ENCODE results near the gene MTERF4. TPM values are rescaled to one million over a fixed set of nuclear protein-coding genes. Genes with fewer than 3 reads are reported as not detected.

The MTERF4 gene, protein sequence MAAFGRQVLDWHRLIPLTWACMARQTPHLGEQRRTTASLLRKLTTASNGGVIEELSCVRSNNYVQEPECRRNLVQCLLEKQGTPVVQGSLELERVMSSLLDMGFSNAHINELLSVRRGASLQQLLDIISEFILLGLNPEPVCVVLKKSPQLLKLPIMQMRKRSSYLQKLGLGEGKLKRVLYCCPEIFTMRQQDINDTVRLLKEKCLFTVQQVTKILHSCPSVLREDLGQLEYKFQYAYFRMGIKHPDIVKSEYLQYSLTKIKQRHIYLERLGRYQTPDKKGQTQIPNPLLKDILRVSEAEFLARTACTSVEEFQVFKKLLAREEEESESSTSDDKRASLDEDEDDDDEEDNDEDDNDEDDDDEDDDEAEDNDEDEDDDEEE
- 10 to 100 TPM in 4 of 5 donors, 1 to 10 TPM in 1; 3.2 to 85.7 (median 40.9) TPM for total RNA-seq
- polyA plus RNA-seq, result 10 to 100 TPM; 19.4 to 28.6 (median 24.3) TPM
- long read RNA-seq, donor 1, partial matches to known transcripts, result 0 of 2 reads
- long read RNA-seq, donor 1, other reads (novel, unspliced or antisense), result 0 of 2 reads
- long read RNA-seq, donor 2, partial matches to known transcripts, result 0 of 4 reads
- long read RNA-seq, donor 2, other reads (novel, unspliced or antisense), result 0 of 4 reads
- long read RNA-seq, donor 3, transcript MTERF4-202 (4 exons, 1,637 nt), result major isoform, 5 of 7 reads
- long read RNA-seq, donor 3, partial matches to known transcripts, result 0 of 7 reads
- long read RNA-seq, donor 3, other reads (novel, unspliced or antisense), result 0 of 7 reads
- long read RNA-seq, donor 4, result 0 reads
- long read RNA-seq, donor 5, partial matches to known transcripts, result 0 of 6 reads
- long read RNA-seq, donor 5, other reads (novel, unspliced or antisense), result 0 of 6 reads
- long read RNA-seq, donor 6, result 0 reads
- long read RNA-seq, donor 7, partial matches to known transcripts, result 0 of 8 reads
- long read RNA-seq, donor 7, other reads (novel, unspliced or antisense), result 0 of 8 reads
- long read RNA-seq, donor 8, partial matches to known transcripts, result 0 of 10 reads
- long read RNA-seq, donor 8, other reads (novel, unspliced or antisense), result 0 of 10 reads
- long read RNA-seq, donor 9, partial matches to known transcripts, result 0 of 5 reads
- long read RNA-seq, donor 9, other reads (novel, unspliced or antisense), result 0 of 5 reads
- long read RNA-seq, donor 10, partial matches to known transcripts, result 0 of 3 reads
- long read RNA-seq, donor 10, other reads (novel, unspliced or antisense), result 0 of 3 reads

DNA sequence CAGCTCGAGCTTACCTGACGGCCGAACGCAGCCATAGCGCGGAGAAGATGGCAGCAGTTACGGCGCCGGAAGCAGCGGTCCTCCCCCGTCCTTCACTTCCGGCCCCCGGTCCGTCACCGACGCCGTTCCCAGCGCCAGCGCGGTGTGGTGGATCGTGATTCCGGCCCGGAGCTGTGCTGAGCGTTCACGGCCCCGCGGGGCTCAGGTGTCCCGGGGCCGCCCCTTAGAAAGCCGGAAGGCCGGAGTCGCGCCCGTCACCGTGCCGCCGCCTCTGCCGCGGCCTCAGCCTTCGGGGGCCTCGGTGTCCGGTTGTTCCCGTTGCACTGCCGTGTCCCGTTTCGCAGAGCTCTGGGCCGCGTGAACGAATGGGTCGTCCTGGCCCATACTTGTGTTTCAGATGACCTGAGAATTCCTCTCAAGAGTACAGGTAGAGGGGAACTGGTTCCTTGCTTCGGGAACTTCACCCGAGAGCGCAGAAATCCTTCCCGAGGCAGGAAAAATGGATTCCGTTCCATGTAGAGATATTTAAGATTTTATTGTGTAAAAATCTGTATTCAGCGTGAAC is at the start of gene MTERF4:
TSS of gene MTERF4 (minus strand) at position 49 of the 565 bp plus-strand sequence. CDS start at position 35, 14 bp downstream.
- Histone ChIP-seq H3K4me1 (peaks cover 8 to 56% (median 38%) of the 10 kb centered on the region in 4 donors), H3K27me3 (no peaks in the 10 kb centered on the region), H3K9me3 (no peaks in the 10 kb centered on the region), H3K36me3 (peaks cover 7 to 32% (median 25%) of the 10 kb centered on the region in 4 donors), H3K27ac (peak within 1 kb of the TSS; percentile 82 to 96 (median 90)), H3K4me3 (peak within 1 kb of the TSS; percentile 83 to 92 (median 87))
- intact Hi-C loops (cut with DNase I; ENCODE audit: low total_unique reads), result no loop called here
- TF ChIP-seq, protein P1, sequence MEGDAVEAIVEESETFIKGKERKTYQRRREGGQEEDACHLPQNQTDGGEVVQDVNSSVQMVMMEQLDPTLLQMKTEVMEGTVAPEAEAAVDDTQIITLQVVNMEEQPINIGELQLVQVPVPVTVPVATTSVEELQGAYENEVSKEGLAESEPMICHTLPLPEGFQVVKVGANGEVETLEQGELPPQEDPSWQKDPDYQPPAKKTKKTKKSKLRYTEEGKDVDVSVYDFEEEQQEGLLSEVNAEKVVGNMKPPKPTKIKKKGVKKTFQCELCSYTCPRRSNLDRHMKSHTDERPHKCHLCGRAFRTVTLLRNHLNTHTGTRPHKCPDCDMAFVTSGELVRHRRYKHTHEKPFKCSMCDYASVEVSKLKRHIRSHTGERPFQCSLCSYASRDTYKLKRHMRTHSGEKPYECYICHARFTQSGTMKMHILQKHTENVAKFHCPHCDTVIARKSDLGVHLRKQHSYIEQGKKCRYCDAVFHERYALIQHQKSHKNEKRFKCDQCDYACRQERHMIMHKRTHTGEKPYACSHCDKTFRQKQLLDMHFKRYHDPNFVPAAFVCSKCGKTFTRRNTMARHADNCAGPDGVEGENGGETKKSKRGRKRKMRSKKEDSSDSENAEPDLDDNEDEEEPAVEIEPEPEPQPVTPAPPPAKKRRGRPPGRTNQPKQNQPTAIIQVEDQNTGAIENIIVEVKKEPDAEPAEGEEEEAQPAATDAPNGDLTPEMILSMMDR (IDR thresholded peaks at IDR 0.05), result no peak
- TF ChIP-seq POLR2A (IDR thresholded peaks at IDR 0.05) (peak in 1 of 4 donors; percentile 48), POLR2AphosphoS5 (IDR thresholded peaks at IDR 0.05) (peak; percentile 76 to 95 (median 76))
- DNase-seq, result peak; percentile 92 to 97
- 0 to 1% (median 0%) methylated on average over 10 to 56 of the region's 56 CpGs for WGBS, 5 donors

DNA sequence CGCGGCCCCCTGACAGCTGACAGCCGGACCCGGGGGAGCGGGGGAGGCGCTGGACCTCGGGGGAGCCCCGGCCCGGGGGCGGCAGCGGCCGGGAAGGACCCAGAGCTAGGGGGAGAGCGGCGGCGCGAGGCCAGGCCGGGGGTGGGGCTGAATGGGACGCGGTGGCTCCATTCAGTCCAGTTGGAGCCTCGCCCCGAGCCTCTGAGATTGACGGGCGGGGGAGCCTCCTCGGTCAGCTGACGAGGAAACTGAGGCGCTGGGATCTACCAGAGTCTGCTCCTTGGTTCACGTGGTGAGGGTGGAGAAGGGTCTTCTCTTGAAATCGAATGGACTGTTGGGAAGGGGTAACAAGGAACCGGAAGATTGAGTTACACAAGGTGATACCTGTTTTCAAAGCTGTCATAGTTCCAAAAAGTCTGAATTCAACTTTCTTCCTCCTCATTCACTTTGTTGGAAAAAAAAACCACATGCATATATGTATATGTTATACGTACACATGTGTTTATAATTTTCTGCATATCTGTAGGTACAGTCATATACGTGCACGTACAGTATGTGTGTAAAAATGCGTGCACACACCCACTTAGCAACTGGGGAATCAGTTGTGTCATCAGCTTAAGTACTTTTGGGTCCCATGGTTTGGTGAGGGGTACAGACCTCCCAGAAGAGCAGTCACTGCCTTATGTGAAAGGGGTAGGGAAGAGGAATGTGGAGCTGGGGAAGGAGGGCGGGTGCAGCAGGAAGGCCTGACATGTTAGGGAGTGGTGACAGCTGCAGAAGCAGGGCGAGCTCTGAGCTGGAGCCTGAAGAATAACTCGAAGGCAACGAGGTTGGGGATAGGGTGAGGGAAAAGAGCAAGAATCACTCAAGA is 48.8 kb upstream of the MTERF4 start:
- H3K27me3 ChIP-seq, result no peaks in the 10 kb centered on the region
- no peaks in the 10 kb centered on the region for H3K9me3 ChIP-seq
- H3K36me3 ChIP-seq, result peaks cover 0 to 31% (median 26%) of the 10 kb centered on the region in 4 donors
- intact Hi-C loops (cut with DNase I; ENCODE audit: low total_unique reads), result no loop called here
- WGBS, 5 donors, result 4 to 6% (median 6%) methylated on average over 28 to 37 of the region's 37 CpGs
- peak overlapping the region; percentile 72 to 95 (median 90) for H3K4me3 ChIP-seq
- peak; percentile 37 to 40 for DNase-seq
- TF ChIP-seq, protein P1 (IDR thresholded peaks at IDR 0.05), result no peak
- no peak for TF ChIP-seq POLR2AphosphoS5 (IDR thresholded peaks at IDR 0.05)
- no peak for TF ChIP-seq POLR2A (IDR thresholded peaks at IDR 0.05)
- no peak for TF ChIP-seq EP300 (IDR thresholded peaks at IDR 0.05)
- peaks cover 14 to 30% (median 27%) of the 10 kb centered on the region in 4 donors for H3K4me1 ChIP-seq
- peak overlapping the region; percentile 81 to 89 (median 87) for H3K27ac ChIP-seq

DNA sequence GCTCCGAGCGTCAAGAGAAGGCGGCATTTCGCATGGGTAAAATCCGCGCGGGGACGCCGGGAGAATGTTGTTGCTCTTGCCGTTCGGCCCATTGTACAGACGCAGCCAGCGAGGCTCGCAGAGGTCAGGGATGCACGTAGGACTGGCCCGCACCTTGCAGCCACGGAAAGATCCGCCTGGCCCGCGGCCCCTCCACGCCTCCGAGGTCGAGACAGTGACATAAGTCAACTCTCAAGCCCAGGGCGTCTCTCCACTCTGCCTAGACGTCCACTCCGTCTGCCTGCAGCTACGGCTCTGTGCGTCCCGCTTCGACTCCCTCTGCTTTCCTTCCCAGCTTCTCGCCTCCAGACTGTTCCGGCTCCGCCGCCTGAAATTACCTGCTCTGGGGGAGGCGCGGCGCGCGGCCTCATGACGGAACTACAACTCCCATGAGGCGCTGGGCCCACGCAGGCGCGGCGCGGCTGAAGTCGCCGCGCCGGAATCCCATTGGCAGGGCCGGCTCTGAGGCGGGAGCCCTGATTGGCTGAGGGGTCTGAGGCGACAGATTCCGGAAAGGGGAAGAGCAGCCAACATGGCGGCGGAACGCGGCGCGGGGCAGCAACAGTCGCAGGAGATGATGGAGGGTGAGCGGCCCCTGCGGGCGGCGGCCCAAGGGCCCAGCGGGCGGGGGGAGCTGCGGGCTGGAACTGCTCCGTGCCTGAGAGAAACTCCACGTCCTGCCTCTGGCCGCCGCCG is 48.0 kb upstream of the MTERF4 start, which contains the start of gene PPP1R7:
TSS of gene PPP1R7 (plus strand) at position 543 of the 735 bp plus-strand sequence. CDS start at position 572, 29 bp downstream.
- DNase-seq, result peak; percentile 97 to 98

More for the DNA sequence above, 48.0 kb upstream of the MTERF4 start, which contains the start of gene PPP1R7:
- TF ChIP-seq, protein P1 (IDR thresholded peaks at IDR 0.05), result no peak
- TF ChIP-seq POLR2AphosphoS5 (IDR thresholded peaks at IDR 0.05), result peak in 2 of 3 donors; percentile 67 to 85
- H3K27ac ChIP-seq, result peak within 1 kb of the TSS; percentile 81 to 89 (median 87)
- H3K4me1 ChIP-seq, result peaks cover 14 to 30% (median 27%) of the 10 kb centered on the region in 4 donors
- peaks cover 0 to 23% (median 18%) of the 10 kb centered on the region in 4 donors for H3K36me3 ChIP-seq
- peak within 1 kb of the TSS; percentile 72 to 95 (median 90) for H3K4me3 ChIP-seq
- no peaks in the 10 kb centered on the region for H3K27me3 ChIP-seq
- WGBS, 5 donors, result 0 to 1% (median 0%) methylated on average over 44 to 73 of the region's 73 CpGs
- H3K9me3 ChIP-seq, result no peaks in the 10 kb centered on the region
- intact Hi-C loops (cut with DNase I; ENCODE audit: low total_unique reads), result no loop called here
